ENCODE measurements around the gene GNB1.
"Not testable (repeated sequence)": the region's sequence is repeated elsewhere in the genome, so short reads cannot be mapped to it uniquely, and the experiment has no call there.

The GNB1 gene

GRCh38 chr1:1889847-1890505 lies 911 bp downstream of the GNB1 start:
- DNase-seq (ENCODE audit: low read depth): peak; percentile 24

GRCh38 chr1:1889090-1889750 lies 1.7 kb downstream of the GNB1 start:
- no peak for DNase-seq (ENCODE audit: low read depth)

GRCh38 chr1:1883890-1884289 lies 7.0 kb downstream of the GNB1 start:
- not testable (repeated sequence) for DNase-seq (ENCODE audit: low read depth)

GRCh38 chr1:1883092-1883873 lies 7.6 kb downstream of the GNB1 start:
- DNase-seq (ENCODE audit: low read depth): no peak

GRCh38 chr1:1881727-1882126 lies 9.2 kb downstream of the GNB1 start:
- DNase-seq (ENCODE audit: low read depth): no peak

- no peak for DNase-seq (ENCODE audit: low read depth)
Measured at GRCh38 chr1:1880617-1881312, 10.1 kb downstream of the GNB1 start.

- DNase-seq (ENCODE audit: low read depth): no peak
Measured at GRCh38 chr1:1879942-1880341, 10.9 kb downstream of the GNB1 start.

GRCh38 chr1:1877865-1878436 lies 12.9 kb downstream of the GNB1 start:
- no peak for DNase-seq (ENCODE audit: low read depth)

- no peak for DNase-seq (ENCODE audit: low read depth)
Measured at GRCh38 chr1:1876335-1876930, 14.5 kb downstream of the GNB1 start.

GRCh38 chr1:1875932-1876331 lies 15.0 kb downstream of the GNB1 start:
- no peak for DNase-seq (ENCODE audit: low read depth)

GRCh38 chr1:1874901-1875300 lies 16.0 kb downstream of the GNB1 start:
- no peak for DNase-seq (ENCODE audit: low read depth)

GRCh38 chr1:1873186-1873585 lies 17.7 kb downstream of the GNB1 start:
- no peak for DNase-seq (ENCODE audit: low read depth)

GRCh38 chr1:1872329-1872994 lies 18.4 kb downstream of the GNB1 start:
- DNase-seq (ENCODE audit: low read depth): no peak

- no peak for DNase-seq (ENCODE audit: low read depth)
Measured at GRCh38 chr1:1869469-1869868, 21.4 kb downstream of the GNB1 start.

GRCh38 chr1:1867164-1867563 lies 23.7 kb downstream of the GNB1 start:
- no peak for DNase-seq (ENCODE audit: low read depth)

GRCh38 chr1:1862905-1863547 lies 27.9 kb downstream of the GNB1 start:
- DNase-seq (ENCODE audit: low read depth): no peak

- not testable (repeated sequence) for DNase-seq (ENCODE audit: low read depth)
Measured at GRCh38 chr1:1861761-1862310, 29.1 kb downstream of the GNB1 start.

- DNase-seq (ENCODE audit: low read depth): no peak
Measured at GRCh38 chr1:1861339-1861730, 29.6 kb downstream of the GNB1 start.

GRCh38 chr1:1859970-1860697 lies 30.8 kb downstream of the GNB1 start:
- DNase-seq (ENCODE audit: low read depth): not testable (repeated sequence)

Measured in stimulated activated CD8-positive, alpha-beta memory T cell treated with anti-CD3 and anti-CD28 coated beads, Interleukin-4, amount 100 ng/mL, for 24 hours (primary cell).